Subcutaneous abdominal adipose tissue (tissue), 5 donors: ENCODE results near the gene GPI.

ENCODE experiments used
- H3K27ac ChIP-seq: one replicate; pipeline ENCODE4 v1.7.0; 2013; ENCODE audit warnings: low read depth, mild to moderate bottlenecking, inconsistent platforms, low read length, moderate library complexity
- H3K27me3 ChIP-seq, 5 donors: one replicate each; pipeline ENCODE4 v1.7.0; 2013; ENCODE audit warnings: low read length in 5 of 5, inconsistent platforms in 1 of 5; ENCODE audit not compliant: control insufficient read depth in 5 of 5, insufficient read depth in 4 of 5
- H3K36me3 ChIP-seq, 5 donors: one replicate each; pipeline ENCODE4 v1.7.0; 2013; ENCODE audit warnings: low read length in 5 of 5; ENCODE audit not compliant: control insufficient read depth in 5 of 5, insufficient read depth in 5 of 5
- H3K4me1 ChIP-seq, 5 donors: one replicate each; pipeline ENCODE4 v1.7.0; 2013; ENCODE audit warnings: low read length in 5 of 5, mild to moderate bottlenecking in 3 of 5, moderate library complexity in 1 of 5; ENCODE audit not compliant: control insufficient read depth in 5 of 5, insufficient read depth in 5 of 5
- H3K4me3 ChIP-seq, 5 donors: one replicate each; pipeline ENCODE4 v1.7.0; 2013; ENCODE audit warnings: low read length in 5 of 5, low read depth in 1 of 5
- H3K9ac ChIP-seq, 5 donors: one replicate each; pipeline ENCODE4 v1.7.0; 2013; ENCODE audit warnings: low read length in 5 of 5, mild to moderate bottlenecking in 4 of 5, moderate library complexity in 3 of 5
- H3K9me3 ChIP-seq, 5 donors: one replicate each; pipeline ENCODE4 v1.7.0; 2013; ENCODE audit warnings: low read length in 5 of 5; ENCODE audit not compliant: control insufficient read depth in 5 of 5
- donor health status: healthy.
- donor health status: healthy.
- donor health status: healthy.
- donor health status: healthy.
- donor health status: healthy.

Gene GPI

DNA sequence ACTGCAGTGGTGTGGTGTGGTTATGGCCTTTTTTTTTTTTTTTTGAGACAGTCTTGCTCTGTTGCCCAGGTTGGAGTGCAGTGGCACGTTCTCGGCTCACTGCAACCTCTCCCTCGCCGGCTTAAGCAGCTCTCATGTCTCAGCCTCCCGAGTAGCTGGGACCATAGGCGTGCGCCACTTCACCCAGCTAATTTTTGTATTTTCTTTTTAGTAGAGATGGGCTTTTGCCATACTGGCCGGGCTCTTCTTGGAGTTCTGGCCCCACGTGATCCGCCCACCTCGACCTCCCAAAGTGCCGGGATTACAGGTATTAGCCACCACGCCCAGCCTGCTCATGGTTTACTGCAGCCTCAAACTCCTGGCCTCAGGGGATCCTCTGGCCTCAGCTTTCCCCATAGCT lies 46.2 kb downstream of the GPI start:
- no peak overlapping the region for H3K9ac ChIP-seq
- H3K27me3 ChIP-seq = no peaks in the 10 kb centered on the region
- no peak overlapping the region for H3K27ac ChIP-seq
- peaks cover 7 to 46% (median 14%) of the 10 kb centered on the region in 5 donors for H3K36me3 ChIP-seq
- H3K4me3 ChIP-seq = no peak overlapping the region
- H3K4me1 ChIP-seq = no peaks in the 10 kb centered on the region
- H3K9me3 ChIP-seq = no peaks in the 10 kb centered on the region

DNA sequence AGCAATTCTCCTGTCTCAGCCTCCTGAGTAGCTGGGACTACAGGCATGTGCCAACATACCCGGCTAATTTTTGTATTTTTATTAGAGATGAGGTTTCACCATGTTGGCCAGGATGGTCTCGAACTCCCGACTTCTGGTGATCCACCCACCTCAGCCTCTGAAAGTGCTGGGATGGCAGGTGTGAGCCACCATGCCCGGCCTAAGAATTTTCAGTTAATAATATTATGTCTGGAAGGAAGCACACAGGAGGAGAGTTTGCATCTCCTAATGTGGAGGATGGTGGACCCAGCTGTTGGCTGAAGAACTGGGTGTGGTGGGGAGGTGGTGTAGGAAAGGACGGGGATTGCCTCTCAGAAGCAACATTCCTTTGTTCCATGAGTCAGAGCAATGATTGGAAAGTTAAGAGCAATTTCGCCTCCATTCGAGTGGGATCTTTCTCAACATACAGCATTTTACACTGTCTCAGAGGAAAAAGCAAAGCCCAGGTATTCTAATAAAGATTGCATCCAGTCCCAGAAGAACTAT lies 51.1 kb downstream of the GPI start:
- H3K4me1 ChIP-seq = no peaks in the 10 kb centered on the region
- no peak overlapping the region for H3K4me3 ChIP-seq
- H3K36me3 ChIP-seq = peaks cover 0 to 43% (median 8%) of the 10 kb centered on the region in 5 donors
- H3K27me3 ChIP-seq = no peaks in the 10 kb centered on the region
- H3K9ac ChIP-seq = no peak overlapping the region
- no peak overlapping the region for H3K27ac ChIP-seq
- H3K9me3 ChIP-seq = no peaks in the 10 kb centered on the region

DNA sequence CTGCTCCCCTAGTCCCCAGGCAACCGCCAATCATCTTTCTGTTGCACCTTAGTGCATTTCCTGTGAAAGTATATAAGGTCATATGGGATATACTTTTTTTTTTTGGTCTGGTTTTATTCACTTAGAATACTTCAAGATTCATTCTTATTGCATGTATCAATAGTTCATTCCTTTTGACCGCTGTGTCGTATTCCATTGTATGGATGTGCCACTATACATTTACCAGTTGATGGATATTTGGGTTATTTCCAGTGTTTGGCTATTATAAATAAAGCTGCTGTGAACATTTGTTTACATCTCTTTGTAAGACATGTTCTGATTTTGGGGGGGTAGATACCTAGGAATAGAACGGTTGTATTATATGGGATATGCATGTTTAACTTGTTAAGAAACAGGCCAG lies 53.3 kb downstream of the GPI start:
- Histone ChIP-seq H3K36me3 (peaks cover 0 to 49% (median 8%) of the 10 kb centered on the region in 5 donors), H3K27me3 (no peaks in the 10 kb centered on the region), H3K9ac (no peak overlapping the region), H3K4me3 (no peak overlapping the region), H3K4me1 (no peaks in the 10 kb centered on the region), H3K9me3 (no peaks in the 10 kb centered on the region), H3K27ac (no peak overlapping the region)

DNA sequence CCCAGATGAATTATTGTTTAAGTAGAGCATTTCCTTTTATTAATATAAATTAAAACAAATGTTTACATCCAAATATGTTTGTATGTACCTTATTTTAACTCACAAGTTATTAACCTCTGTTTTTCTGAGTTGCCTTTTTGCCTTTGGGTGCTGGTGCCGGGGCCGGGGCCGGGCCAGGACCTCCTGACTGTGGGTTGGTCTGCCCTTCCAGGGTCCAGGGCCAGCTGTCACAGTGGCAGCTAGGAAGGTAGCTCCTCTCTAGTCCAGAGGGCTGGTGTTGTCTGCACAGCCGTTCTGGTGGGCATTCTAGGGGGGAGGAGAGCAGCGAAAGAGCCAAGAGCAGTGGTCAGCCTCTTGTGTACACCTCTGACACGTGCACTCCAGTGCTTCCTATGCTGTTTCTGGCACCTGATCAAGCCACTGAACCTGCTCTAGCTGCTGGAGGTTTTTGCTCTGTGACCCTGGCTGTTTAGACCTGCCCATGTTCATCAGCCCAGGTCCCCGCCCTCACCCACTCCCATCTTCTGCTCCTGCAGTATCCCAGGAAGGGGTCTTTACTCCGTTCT lies 61.2 kb downstream of the GPI start:
- no peak overlapping the region for H3K9ac ChIP-seq
- H3K36me3 ChIP-seq = peaks cover 0 to 9% (median 0%) of the 10 kb centered on the region in 5 donors
- no peak overlapping the region for H3K27ac ChIP-seq
- H3K27me3 ChIP-seq = no peaks in the 10 kb centered on the region
- H3K9me3 ChIP-seq = no peaks in the 10 kb centered on the region
- H3K4me1 ChIP-seq = peaks cover 8 to 37% (median 35%) of the 10 kb centered on the region in 5 donors
- H3K4me3 ChIP-seq = no peak overlapping the region

DNA sequence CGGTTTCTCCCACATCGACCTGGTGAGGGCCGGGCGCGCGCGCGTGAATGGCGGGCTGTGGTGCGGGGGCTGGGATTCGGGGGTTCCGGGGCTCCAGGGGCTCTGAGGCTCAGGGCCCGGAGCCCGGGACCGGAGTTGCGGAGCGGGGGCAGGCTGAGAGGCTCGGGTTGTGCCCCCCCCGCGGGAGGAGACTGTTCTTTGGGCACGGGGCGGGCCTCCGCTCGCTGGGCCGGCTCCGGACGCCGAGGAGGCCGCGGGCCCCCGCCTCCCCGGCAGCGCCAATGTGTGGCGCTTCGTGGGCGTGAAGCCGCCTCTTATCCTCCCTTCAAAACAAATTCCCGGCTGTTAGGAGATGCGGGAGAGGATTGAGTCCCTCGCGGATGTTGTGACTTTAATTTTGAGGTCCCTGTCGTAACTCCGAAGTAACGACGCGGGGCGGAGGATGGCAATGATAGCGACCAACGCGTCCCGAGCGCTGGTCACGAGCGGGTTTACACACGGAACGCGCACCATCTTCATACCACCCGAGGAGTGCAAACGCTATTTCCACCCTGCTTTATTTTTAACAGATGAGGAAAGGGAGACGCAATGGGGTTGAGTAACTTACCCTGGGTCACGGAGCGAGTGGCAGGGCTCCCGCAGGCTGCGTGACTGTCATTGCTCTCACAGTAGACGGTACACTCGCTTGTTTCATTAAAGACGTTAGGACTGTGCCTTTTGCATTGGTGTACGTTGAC lies 63.7 kb downstream of the GPI start:
- Histone ChIP-seq H3K27ac (peak overlapping the region; percentile 97), H3K36me3 (peaks cover 0 to 2% (median under 1%) of the 10 kb centered on the region in 5 donors), H3K9me3 (no peaks in the 10 kb centered on the region), H3K27me3 (peaks cover 0 to 3% (median 0%) of the 10 kb centered on the region in 5 donors), H3K4me1 (peaks cover 12 to 60% (median 56%) of the 10 kb centered on the region in 5 donors), H3K4me3 (peak overlapping the region; percentile 81 to 98 (median 96)), H3K9ac (peak overlapping the region; percentile 91 to 98 (median 96))

DNA sequence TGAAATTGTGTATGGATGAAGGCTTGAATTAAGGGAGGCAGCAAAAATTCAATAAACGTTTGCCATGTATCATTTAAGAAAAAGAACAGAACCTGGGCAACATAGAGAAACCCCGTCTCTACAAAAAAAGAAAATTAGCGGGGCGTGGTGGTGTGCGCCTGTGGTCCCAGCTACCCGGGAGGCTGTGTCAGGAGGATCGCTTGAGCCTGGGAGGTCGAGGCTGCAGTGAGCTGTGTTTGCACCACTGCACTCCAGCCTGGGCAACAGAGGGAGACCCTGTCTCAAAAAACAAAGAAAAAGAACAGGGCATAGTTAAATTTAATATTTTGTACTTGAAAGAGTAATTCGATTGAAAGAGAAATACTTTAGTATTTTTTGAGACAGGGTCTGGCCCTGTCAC lies 64.6 kb downstream of the GPI start:
- peaks cover 0 to 8% (median 7%) of the 10 kb centered on the region in 5 donors for H3K36me3 ChIP-seq
- H3K27me3 ChIP-seq = peaks cover 0 to 3% (median 0%) of the 10 kb centered on the region in 5 donors
- H3K9me3 ChIP-seq = no peaks in the 10 kb centered on the region
- peak overlapping the region; percentile 97 for H3K27ac ChIP-seq
- H3K4me3 ChIP-seq = peak overlapping the region; percentile 81 to 98 (median 96)
- H3K4me1 ChIP-seq = peaks cover 12 to 61% (median 55%) of the 10 kb centered on the region in 5 donors
- H3K9ac ChIP-seq = peak overlapping the region; percentile 91 to 98 (median 96)

DNA sequence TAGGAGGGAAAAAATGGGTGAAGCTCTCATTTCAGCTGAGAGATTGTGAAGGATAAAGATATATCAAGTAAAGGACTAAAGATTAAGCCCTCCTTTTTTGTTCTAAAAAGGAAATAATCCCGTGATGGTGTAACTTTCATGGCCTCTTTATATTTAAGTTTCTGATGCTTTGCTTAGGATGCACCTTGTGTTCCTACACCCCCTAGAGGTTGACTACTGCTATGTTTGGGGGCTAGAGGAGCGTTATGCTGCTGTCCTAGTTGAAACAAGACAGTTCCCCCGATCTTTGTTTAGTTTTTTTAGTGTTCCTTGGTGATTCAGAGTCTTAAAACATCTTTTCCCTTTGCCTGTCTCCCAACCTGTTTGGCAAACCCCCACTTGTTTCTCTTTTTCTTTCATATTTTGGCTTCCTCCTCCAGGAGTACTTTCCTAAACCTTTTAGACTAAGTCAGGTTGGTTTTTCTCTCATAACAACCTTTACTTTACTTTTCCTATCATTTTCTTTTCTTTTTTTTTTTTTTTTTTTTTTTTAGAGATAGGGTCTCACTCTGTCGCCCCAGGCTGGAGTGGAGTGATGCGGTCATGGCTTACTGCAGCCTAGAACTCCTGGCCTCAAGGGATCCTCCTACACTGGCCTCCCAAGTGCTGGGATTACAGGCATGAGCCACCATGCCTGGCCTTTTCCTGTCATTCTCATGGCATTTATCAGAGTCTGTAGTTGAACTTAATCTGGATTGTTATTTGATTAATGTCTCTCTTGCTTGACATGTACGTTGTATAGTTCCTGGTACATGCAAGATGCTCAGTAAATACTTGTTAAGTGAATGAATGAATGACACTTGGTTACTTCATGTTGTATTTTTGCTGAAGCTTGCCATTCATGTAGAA lies 66.0 kb downstream of the GPI start:
- Histone ChIP-seq H3K27ac (peak overlapping the region; percentile 97), H3K9ac (peak overlapping the region in 4 of 5 donors; percentile 16 to 97 (median 76)), H3K4me1 (peaks cover 12 to 71% (median 55%) of the 10 kb centered on the region in 5 donors), H3K9me3 (no peaks in the 10 kb centered on the region), H3K27me3 (peaks cover 0 to 3% (median 0%) of the 10 kb centered on the region in 5 donors), H3K36me3 (peaks cover 0 to 22% (median 17%) of the 10 kb centered on the region in 5 donors), H3K4me3 (peak overlapping the region; percentile 38 to 98 (median 94))

DNA sequence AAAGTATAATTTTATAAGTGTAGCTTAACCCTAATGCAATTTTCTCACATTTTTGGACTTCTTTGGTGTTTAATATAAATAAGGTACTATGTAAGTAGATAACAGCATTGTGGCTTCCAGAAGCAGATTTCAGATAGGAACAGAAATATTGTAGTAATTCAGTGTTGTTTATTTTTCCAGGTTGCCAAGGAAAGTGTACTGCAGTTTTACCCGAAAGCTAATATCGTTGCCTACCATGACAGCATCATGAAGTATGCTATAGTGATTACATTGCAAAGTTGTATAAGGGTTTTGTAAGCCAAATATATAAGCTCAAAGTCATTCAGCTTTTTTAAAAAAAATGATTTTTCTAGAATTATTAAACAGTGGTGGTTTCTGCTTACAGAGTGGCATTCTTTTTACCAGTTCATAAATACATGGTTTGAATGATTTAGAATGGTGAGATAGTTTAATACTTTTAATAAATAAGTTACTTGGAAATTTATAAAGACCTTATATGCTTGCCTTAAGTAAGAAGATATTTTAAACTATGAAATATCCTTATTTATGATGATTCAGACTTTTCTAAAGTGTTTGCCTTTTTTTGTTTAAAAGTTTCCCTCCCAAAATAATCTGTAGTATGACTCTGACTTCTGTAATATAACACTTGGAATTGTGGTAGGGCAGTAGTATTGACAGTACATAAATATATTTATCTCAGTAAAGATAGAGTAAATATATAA lies 66.8 kb downstream of the GPI start:
- Histone ChIP-seq H3K36me3 (peaks cover 4 to 31% (median 18%) of the 10 kb centered on the region in 5 donors), H3K4me3 (peak overlapping the region in 2 of 5 donors; percentile 23 to 48), H3K9me3 (no peaks in the 10 kb centered on the region), H3K27ac (peak overlapping the region; percentile 97), H3K27me3 (peaks cover 0 to 3% (median 0%) of the 10 kb centered on the region in 5 donors), H3K4me1 (peaks cover 12 to 71% (median 55%) of the 10 kb centered on the region in 5 donors), H3K9ac (peak overlapping the region in 3 of 5 donors; percentile 52 to 96 (median 64))

DNA sequence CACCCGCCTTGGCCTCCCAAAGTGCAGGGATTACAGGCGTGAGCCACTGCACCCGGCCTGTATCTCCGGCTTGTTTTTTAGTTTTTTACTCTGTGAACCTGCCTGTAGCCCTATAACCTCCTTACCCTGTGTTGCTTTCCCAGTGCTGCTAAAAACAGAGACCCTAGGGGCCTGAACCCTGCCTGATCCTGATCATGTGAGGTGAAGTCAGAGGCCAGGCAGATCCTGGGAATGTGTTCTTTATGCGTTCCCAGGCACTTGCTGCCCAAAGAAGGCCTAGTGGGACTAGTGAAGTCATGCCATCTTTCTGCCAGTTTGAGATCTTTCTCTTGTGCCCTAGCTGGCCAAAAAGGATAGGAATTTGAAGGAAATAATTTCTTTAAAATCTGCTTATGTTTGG lies 67.8 kb downstream of the GPI start:
- Histone ChIP-seq H3K27me3 (peaks cover 0 to 3% (median 0%) of the 10 kb centered on the region in 5 donors), H3K36me3 (peaks cover 5 to 40% (median 22%) of the 10 kb centered on the region in 5 donors), H3K27ac (peak overlapping the region; percentile 97), H3K4me3 (peak overlapping the region in 1 of 5 donors; percentile 8), H3K4me1 (peaks cover 12 to 69% (median 53%) of the 10 kb centered on the region in 5 donors), H3K9me3 (no peaks in the 10 kb centered on the region), H3K9ac (peak overlapping the region in 3 of 5 donors; percentile 47 to 95 (median 70))
